AG20443 (cell line): ENCODE results near the gene MCRS1.
A peak's percentile ranks its signal among the peaks of the same experiment; 100 is the strongest.
"Not testable (repeated sequence)": the region's sequence is repeated elsewhere in the genome, so short reads cannot be mapped to it uniquely, and the experiment has no call there.

Experiments
- DNase-seq: peaks from one replicate; pipeline ENCODE4 v3.0.0; 2012; ENCODE audit warnings: low spot score, mixed read lengths

MCRS1 gene, protein sequence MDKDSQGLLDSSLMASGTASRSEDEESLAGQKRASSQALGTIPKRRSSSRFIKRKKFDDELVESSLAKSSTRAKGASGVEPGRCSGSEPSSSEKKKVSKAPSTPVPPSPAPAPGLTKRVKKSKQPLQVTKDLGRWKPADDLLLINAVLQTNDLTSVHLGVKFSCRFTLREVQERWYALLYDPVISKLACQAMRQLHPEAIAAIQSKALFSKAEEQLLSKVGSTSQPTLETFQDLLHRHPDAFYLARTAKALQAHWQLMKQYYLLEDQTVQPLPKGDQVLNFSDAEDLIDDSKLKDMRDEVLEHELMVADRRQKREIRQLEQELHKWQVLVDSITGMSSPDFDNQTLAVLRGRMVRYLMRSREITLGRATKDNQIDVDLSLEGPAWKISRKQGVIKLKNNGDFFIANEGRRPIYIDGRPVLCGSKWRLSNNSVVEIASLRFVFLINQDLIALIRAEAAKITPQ

DNA sequence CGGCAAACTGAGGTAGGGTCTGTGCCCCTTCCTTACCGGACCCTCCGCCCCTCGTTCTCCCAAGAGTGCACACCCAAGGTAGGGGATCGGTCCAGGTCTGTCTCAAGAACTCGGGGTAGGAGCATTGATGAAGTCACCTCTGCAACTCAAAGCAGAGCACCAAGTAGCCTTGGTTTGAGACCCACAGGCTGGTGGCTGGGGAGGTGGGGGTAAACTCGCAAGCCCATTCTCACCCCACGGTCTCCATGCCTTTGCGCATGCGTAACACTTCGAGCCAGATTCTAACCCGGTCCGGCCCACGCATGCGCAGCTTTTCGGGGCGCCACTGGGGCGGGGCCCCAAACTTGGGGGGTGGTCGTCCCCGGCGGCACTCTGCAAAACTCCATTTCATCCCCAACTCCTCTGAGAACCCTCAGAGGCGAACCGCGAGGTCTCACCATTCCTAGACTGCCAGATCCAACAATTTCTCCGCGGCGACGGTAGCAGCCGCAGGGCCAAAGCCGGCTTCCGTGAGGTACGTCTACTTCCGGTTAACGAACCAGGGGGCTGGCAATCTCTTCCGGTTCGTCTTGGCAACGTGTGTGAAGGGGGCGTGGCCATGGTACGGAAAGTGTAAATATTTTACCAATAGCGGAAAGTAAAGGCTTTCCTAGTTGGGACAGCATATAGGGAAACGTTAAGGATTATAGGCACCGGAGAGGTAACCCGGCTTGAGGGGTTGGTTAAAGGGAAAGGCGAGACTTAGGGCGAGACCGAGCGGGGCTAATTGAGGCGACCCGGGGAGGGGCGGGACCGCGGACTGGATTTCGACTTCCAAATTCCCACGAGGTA, at the start of gene MCRS1:
Gene MCRS1 (minus strand): TSS at position 532 of the 831 bp plus-strand sequence. CDS start 1,411 bp downstream, outside the sequence.
- DNase-seq, result peak; percentile 98

DNA sequence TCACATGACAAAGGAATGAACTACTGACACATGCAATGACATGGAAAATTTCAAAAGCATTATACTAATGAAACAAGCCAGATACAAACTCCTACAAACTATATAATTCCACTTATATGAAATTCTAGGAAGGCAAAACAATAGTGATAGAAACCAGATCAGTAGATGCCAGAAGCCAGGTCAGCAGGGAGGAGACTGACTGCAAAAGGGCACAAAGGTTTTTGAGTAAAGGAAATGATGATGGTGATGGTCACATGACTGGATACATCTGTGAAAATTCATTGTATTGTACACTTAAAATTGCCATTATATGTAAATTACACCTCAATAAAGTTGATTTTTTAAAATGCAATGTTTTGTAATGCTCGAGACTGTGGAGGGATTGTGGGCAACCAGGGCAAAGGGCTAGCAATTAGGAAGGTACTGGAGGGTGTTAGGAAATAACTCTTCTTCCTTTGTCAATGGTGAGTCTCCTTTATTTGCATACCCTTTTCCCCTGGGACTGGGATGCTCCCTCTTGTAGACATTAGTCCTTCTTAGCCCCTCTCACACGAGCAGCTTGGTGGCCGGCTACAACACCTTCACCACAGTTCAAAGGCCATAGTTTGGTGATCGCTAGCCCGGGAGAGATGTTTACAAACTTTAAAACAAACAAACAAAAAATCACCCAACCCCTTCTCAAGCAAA, 48.7 kb upstream of the MCRS1 start:
- DNase-seq, result no peak

DNA sequence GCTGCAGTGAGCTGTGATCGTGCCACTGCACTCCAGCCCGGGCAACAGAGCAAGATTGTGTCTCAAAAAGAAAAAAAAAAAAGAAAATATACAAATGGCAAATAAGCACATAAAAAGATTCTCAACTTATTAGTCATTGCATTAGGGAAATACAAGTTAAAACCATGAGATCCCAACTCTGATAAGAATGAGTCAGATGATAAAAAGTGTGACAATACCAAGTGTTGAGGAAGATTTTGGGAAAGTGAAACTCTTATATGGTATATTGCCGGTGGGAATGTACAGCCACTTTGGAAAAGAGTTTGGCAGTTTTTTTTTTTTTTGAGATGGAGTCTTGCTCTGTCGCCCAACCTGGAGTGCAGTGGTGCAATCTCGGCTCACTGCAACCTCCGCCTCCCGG, 47.8 kb upstream of the MCRS1 start:
- DNase-seq, result no peak

DNA sequence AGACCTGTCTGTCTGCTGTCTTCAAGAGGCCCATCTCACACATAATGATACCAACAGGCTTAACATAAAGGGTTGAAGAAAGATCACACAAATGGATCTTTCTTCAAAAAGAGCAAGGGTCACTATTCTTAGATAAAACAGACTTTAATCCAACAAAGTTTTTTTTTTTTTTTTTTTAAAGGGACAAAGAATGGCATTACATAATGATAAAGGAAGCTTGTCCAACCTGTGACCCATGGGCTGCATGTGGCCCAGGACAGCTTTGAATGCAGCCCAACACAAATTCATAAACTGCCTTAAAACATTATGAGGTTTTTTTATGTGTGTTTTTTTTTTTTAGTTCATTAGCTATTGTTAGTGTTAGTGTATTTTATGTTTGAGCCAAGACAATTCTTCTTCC, 44.3 kb upstream of the MCRS1 start:
- no peak for DNase-seq

DNA sequence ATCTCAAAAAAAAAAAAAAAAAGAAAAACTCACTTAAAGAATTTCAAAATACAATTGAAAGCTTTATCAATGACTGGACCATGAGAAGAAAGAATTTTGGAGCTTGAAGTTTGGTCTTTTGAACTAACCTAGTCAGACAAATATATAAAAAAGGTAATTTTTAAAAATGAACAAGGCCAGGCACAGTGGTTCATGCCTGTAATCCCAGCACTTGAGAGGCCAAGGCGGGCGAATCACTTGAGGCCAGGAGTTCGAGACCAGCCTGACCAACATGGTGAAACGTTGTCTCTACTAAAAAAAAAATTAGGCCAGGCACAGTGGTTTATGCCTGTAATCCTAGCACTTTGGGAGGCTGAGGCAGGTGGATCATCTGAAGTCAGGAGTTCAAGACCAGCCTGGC, 42.8 kb upstream of the MCRS1 start:
- DNase-seq, result not testable (repeated sequence)

DNA sequence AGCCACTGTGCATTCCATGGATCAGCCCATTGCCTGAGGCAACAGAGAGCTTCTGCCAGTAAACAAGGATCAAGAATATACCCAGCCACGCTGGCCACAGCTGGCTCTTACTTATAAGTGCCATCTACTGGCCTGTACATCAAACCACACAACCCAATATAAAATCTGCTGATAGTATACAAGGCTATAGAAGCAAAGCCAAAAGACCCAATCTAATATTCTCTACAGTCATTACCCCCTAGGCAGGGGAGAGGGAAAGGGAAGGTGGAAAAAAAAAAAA, 41.9 kb upstream of the MCRS1 start:
- DNase-seq, result no peak

DNA sequence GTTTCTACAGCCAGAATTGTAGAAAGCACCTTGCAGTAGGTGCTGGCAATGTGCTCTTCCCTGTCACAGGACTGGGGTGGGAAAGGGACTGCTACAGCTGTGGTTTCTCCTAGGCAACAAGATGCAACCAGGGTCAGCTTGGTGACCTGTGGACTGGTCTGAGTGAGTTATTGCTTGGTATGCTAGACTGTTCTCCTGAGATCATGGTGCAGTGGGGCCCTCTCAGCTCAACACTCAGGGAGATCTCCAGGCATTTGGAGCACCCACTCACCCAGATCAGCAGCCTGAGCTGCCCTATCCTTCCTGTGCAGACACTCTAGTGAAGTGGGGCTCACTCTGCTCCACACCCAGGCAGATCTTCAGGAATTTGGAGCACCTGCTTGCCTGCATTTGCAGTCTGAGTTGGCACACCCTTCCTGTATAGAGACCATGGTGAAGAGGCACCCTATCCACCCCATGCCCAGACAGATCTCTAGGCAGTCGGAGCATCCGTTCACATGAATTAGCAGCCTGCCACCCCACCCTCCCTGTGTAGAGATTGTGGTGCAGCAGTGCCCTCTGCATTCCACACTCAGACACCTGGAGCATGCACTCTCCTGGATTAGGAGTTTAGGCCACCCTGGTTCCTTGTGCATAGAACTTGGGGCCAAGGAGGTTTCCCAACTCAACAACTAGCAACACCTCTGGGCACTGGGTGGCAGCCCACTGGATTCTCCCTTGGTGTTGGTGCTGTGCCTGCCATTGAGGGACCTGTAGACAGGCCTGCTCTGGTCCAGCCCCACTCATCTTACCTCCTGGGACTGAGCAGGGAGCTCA, 41.3 kb upstream of the MCRS1 start:
- DNase-seq, result peak; percentile 5

DNA sequence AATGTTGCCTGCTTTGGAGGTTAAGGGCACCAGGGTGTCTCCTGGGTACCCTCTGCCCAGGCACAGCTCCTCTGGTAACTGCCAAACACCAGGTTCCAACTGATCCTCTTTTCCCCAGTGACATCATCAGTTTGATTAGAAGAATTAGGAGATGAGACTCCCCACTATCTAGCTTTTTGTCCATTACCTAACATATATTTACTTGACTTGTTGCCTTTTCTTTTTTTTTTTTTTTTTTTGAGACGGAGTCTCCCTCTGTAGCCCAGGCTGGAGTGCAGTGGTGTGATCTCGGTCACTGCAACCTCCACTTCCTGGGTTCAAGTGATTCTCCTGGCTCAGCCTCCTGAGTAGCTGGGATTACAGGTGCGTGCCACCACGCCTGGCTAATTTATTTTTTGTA, 37.6 kb upstream of the MCRS1 start, which contains the start of gene FAM186B:
Gene FAM186B (minus strand): TSS at position 101 of the 400 bp plus-strand sequence. CDS start 162 bp downstream, outside the sequence.
- not testable (repeated sequence) for DNase-seq

DNA sequence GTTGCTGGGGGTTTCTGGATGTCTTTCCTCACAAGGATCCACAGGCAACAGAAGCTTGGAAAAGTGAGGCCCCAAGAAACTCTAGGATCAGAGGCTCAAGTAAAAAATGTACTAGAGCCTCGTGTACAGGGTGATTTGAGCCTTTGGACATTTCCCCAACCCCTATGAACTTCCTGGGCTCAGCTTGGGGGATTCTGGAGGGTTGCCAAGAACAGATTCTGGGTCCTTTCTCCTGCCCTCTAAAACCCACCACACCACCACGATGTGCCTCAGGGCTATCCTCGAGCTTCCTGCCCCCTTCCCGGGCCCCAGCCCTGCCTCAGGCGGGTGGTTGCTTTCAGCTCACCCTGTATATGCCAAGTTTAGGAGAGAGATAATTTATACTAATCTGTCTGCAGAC, 36.9 kb upstream of the MCRS1 start:
- DNase-seq, result peak; percentile 7

DNA sequence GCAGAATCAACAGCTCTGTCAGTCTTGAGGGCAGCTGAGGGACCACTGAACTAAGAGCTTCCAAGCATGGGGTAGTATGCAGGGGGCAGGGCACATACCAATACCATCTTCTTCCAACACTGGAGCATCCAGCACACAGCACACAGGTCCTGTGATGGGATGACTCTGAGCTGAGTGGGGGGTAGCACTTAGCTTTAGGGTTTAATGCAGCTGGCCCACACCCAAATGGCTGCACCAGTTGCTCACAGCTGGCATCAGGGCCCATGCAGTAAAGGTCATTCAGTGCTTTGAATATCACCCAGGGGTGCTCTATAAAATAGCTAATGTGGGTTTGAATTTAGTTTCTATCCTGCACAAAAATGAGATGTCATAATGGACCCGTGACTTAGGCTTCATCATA, 35.8 kb upstream of the MCRS1 start:
- DNase-seq, result peak; percentile 3

DNA sequence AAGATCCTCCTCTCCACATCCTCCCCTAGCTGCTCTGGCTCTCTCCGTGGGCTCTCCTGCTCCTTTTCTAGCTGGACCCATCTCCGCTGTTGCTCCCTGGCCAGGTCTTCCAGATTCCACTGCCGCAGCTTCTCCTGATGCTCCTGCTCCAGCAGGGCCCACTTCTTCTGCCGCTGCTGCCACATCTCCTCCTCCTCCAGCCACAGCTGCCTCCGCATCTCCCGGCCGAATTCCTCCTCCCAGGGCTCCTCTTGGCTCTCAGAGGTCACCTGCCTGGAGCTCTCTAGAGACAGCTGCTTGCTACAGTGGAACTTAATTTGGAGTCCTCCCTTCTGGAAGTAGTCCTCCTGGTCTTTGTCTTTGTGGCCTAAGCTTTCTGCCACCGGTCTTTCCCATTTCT, 32.0 kb upstream of the MCRS1 start:
- peak; percentile 3 for DNase-seq

DNA sequence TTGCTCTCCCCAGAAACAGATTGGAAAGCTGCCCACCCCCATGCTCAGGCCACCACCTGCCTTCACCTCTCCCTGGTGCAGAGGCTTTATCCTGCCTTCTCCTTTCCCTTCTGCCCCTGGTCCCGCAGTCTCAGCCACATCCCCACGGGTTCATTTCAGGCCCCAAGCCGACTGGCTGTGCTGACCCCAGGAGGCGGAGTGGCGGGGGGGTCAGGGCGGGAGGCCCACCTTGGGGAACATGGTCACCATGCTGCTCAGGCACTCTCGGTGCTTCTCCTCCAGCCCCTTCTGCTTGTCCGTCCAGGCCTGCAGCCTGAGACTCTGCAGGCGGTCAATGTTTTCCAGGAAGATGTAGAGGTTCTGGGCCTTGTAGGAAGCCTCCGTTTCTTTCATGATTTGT, 30.6 kb upstream of the MCRS1 start:
- peak; percentile 3 for DNase-seq

DNA sequence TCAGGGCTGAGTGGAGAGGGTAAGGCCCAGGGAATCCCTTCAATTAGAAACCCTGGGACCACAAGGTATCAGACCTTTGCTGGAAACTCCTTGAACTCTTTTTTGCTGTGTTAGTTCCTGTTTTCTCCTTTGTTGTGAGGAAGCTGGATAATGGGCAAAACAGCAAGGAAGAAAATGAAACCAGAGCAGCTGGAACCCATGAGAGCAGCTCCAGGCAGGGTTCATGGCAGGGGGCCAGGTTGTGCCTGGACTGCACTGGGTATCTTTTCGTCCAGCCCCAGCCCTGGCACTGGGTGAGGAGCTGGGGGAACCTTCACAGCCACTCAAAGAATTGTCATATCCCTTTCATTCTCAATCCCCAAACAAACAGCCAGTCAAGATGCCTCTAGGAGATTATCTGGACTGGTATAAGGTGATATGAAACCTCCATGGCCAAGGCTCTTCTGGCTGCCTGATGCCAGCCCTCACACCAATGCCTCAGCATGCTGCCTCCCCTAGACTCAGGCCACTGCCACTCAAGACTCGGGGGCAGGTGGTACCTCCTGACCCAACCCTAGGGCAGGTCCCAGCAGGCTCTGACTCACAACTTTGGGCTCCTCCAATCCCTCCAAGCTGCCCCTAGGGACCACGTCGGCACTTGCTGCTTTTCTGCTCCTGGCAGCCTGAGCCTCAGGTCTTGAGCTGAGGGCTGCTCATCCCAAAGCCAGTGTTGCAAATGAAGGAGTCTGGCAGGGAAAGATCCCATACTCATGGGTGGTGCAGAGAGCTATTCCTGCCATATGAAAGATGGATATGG, 21.0 kb upstream of the MCRS1 start:
- DNase-seq, result peak; percentile 10

DNA sequence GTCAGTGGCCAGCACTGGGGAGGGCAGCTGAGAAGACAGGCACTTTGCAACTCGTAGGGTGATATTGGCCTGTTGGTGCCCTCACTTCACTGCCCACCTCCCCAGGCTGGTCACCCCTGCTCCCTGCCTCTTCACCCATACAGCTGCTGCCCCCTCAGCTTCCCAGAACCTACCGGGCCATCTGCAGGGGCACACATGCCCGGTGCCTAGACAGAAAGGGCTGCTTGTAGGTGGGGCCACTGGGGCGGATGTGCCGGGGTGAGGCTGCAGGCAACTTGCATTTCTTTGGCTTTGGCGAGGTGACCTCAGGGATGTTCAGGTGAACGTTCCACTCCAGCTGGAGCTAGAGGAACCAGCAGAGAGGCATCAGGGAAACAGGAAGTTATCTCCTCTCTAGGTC, 20.3 kb upstream of the MCRS1 start:
- DNase-seq, result peak; percentile 6

DNA sequence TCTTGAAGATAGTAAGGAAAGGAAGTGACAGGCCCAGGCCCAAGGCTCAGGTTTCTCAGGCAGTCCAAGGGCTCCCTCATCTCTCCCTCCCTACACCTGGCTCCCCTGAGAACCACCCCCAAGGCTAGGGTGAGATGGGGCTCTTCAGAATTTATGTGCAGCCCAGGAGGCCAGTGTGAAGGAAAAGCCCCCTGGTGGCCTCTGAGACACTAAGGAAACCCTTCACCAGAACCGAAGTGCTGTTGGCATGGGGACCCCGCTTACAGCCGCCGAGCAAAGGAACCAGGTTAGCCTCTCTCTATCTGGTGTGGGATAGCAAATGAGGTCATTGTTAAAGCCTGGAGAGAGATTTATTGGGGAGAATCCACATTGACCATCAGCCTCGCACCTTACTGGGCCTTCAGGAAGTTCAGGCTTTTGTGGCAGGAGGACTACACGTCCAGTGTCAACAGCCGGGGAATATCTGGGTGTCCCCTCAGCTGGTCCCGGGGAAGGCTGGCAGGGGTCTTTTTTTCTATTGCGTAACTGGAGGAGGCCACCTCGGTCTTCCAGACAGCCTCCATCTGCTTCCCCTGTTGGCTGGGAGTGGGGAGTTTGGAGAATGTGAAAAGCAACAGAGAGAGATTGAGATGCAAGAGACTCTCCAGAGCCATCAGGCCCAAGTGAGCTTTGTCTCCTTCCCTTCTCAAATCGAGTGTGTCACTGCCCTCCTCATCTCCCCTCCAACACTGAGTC, 19.4 kb upstream of the MCRS1 start:
- no peak for DNase-seq

DNA sequence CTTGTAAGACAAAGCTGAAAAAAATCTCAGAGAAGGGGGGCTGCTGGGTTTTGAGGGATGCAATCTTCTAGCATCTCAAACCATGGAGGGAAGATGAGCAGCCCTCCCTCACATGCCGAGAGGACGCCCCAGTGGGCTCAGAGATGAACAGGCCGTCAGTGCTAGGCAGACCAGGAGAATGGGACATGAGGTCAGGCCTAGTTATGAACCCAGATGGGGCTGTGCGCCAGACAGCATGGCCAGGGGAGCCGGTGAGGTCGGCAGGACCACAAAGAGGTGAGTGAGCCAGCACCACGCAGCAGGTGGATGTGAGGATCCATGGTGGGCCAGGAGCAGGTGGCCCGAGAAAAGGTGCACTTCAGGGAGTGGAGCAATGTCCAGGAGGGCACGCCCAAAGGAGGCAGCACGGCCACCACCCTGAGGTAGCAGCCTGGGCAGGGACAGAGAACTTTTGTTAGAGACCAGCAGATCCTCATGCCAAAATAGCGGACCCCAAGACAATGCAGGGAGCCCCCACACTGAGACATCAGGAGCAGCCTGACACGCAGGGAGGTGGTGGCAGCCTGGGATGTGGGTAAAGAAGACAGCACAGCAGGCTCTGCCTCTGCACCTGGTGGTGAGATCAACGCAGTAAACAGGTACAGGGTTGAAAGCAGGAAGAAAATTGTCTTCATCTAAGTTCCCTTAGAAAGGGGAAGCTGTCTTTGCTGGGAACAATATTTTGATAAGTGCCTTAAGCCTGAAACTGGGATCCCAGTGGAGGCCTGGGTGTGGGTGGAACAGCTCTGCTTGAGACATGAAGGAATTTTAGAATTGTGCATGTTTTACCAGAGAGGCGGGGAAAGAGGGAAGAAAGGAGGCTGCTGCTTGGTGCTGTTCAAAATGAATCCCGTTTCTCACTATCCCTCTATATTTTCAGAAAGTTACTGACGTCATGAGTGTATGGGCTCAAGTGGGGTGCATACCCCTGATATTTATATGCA, 17.8 kb upstream of the MCRS1 start:
- no peak for DNase-seq

DNA sequence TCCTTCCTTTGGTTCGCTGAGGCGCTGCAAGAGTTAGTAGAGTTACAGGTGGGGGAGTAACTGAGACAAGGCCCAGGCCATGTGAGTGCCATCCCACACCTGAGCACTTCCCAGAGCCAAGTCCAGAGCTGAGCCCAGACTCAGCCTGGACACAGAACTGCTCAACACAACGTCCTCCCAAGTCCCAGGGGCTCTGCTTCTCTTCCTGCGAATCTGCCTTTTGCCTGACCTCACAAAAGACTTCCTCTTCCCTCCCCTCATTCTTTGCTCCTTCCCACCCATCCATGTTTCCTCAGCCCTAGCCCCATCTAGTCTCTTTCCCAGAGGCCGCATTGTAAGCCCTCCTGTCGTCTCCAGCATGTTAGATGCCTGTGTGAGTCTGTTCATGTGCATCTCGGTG, 16.6 kb upstream of the MCRS1 start:
- DNase-seq, result no peak

DNA sequence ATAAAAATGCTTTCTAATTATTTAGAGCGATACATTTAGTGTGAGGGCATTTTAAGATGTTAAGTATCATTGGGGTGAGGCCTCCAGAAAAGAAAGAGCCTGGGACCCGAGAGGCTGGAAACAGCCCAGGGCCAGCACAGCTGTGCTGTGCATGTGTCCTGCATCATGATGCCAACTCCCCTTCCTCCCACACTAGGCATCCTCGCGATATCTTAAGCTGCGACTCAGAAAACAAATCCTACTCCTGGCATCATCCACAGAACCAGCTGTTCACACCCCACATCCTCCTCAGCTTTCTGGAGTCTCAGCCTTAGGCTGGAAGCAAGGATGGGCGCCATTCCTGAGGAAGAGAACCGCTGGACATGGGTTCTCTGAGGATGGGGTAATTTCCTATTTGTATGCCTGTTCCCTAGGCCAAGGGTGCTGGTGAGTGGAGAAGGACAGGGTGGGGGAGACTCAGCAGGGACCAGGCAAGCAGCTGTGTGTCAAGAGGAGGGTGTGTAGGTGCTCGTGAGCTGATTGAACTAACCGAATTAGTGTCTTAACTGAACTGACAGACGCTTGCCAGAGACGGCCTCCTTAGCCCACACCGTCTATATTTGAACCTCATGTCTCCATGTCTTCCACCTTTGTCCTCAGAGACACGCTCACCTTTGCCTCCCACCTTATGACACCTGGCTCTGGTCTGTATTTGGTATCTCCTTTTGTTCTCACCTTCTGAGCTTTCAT, 15.6 kb upstream of the MCRS1 start:
- no peak for DNase-seq
